Thoracic aorta (tissue), 2 donors: Measurements from ENCODE around the gene SRCAP. TPM values are rescaled to one million over a fixed set of nuclear protein-coding genes. Genes with fewer than 3 reads are reported as not detected.

Source experiments
- ATAC-seq: fragments of 150-250 bp; one replicate; pipeline ENCODE4 v1.8.0; 2017; ENCODE audit warnings: low read depth; ENCODE audit not compliant: insufficient number of reproducible peaks, low FRiP score
- DNase-seq: peaks from one replicate; pipeline ENCODE4 v3.0.0-alpha.2; 2020; ENCODE audit warnings: low spot score
- H3K27ac ChIP-seq, 2 donors: fragments of 200-600 bp; sonication (generic); 1 replicate in 1 of 2; 2 replicates in 1 of 2; pipeline ENCODE4 v1.5.1; 2016; ENCODE audit warnings: mild to moderate bottlenecking in 2 of 2, moderate library complexity in 2 of 2
- H3K27me3 ChIP-seq: fragments of 200-600 bp; sonication (generic); replicated peaks from 2 replicates; pipeline ENCODE4 v1.6.0; 2016; ENCODE audit warnings: mild to moderate bottlenecking; ENCODE audit not compliant: insufficient read depth
- H3K36me3 ChIP-seq: fragments of 200-600 bp; sonication (generic); one replicate; pipeline ENCODE4 v1.5.1; 2016
- H3K4me1 ChIP-seq, 2 donors: fragments of 200-600 bp; sonication (generic); 1 replicate in 1 of 2; 2 replicates in 1 of 2; pipeline versions ENCODE4 v1.5.1 to v1.6.0; 2016; ENCODE audit warnings: low read depth in 2 of 2, mild to moderate bottlenecking in 1 of 2; ENCODE audit not compliant: control insufficient read depth in 1 of 2
- H3K4me3 ChIP-seq: fragments of 200-600 bp; sonication (generic); 2 replicates; pipeline ENCODE4 v1.5.1; 2016; ENCODE audit warnings: mild to moderate bottlenecking
- H3K9me3 ChIP-seq: fragments of 200-600 bp; sonication (generic); 2 replicates; pipeline ENCODE4 v1.5.1; 2016
- total RNA-seq, 2 donors: library from RNA; depleted of rRNA; stranded (reverse); fragments of >200 nt; gene quantifications; one replicate each; pipeline versions ENCODE4 v1.1.0 to v1.2.3, GENCODE V29; 2016
- TF ChIP-seq, protein P1 (sequence below): fragments of 200-600 bp; sonication (generic); IDR thresholded peaks from one replicate; pipeline ENCODE4 v1.5.1; 2019; ENCODE audit warnings: antibody characterized with exemption

The SRCAP gene
- total RNA-seq, 2 donors from 2014 or later, result 39.9 to 86.1 TPM

DNA sequence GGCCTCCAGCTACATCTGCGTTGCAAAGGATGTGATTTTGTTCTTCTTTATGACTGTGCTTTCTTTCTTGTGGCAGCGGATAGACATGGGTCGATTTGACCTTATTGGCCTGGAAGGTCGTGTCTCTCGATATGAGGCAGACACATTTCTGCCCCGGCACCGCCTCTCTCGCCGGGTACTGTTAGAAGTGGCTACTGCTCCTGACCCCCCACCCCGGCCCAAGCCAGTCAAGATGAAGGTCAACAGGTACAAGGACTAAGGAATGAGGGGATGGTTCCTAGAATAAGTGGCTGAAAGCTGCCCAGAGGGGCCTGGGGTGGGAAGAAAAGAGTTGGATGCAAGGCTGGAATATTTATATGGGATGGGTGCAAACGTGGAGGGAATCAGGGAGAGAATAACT, 21.1 kb downstream of the SRCAP start:
- no peak overlapping the region for H3K4me3 ChIP-seq
- no peaks in the 10 kb centered on the region for H3K27me3 ChIP-seq
- DNase-seq (no peak), ATAC-seq (no peak)
- TF ChIP-seq, protein P1, sequence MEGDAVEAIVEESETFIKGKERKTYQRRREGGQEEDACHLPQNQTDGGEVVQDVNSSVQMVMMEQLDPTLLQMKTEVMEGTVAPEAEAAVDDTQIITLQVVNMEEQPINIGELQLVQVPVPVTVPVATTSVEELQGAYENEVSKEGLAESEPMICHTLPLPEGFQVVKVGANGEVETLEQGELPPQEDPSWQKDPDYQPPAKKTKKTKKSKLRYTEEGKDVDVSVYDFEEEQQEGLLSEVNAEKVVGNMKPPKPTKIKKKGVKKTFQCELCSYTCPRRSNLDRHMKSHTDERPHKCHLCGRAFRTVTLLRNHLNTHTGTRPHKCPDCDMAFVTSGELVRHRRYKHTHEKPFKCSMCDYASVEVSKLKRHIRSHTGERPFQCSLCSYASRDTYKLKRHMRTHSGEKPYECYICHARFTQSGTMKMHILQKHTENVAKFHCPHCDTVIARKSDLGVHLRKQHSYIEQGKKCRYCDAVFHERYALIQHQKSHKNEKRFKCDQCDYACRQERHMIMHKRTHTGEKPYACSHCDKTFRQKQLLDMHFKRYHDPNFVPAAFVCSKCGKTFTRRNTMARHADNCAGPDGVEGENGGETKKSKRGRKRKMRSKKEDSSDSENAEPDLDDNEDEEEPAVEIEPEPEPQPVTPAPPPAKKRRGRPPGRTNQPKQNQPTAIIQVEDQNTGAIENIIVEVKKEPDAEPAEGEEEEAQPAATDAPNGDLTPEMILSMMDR, result no peak
- peaks cover 82% of the 10 kb centered on the region for H3K36me3 ChIP-seq
- no peaks in the 10 kb centered on the region for H3K4me1 ChIP-seq
- no peaks in the 10 kb centered on the region for H3K9me3 ChIP-seq
- no peak overlapping the region for H3K27ac ChIP-seq

DNA sequence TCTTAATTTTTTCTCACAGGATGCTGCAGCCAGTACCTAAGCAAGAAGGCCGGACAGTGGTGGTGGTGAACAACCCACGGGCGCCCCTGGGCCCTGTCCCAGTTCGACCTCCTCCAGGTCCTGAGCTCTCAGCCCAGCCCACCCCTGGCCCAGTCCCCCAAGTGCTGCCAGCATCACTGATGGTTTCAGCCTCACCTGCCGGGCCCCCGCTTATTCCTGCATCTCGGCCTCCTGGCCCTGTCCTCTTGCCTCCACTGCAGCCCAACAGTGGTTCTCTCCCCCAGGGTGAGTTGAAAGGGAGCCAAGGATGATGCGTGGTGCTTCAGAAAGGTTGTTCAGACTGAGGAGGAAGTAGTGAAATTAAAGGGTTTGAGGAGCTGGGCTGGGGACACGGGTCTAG, 21.7 kb downstream of the SRCAP start:
- TF ChIP-seq, protein P1, result no peak

DNA sequence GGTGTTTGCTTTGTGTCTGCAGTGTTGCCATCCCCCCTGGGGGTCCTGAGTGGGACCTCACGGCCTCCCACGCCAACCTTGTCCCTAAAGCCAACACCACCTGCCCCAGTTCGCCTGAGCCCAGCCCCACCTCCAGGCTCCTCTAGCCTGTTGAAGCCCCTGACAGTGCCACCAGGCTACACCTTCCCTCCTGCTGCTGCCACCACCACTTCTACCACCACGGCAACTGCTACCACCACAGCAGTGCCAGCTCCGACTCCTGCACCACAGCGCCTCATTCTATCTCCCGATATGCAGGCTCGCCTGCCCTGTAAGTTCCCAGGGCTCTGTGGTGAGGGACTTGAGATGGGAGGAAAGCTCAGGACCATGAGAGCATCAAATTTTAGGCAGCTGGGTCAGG, 22.2 kb downstream of the SRCAP start:
- H3K27ac ChIP-seq, result no peak overlapping the region
- no peaks in the 10 kb centered on the region for H3K4me1 ChIP-seq
- H3K4me3 ChIP-seq, result no peak overlapping the region
- TF ChIP-seq, protein P1, result no peak
- ATAC-seq (no peak), DNase-seq (no peak)
- H3K27me3 ChIP-seq, result no peaks in the 10 kb centered on the region
- H3K36me3 ChIP-seq, result peaks cover 74% of the 10 kb centered on the region
- H3K9me3 ChIP-seq, result no peaks in the 10 kb centered on the region

More for the DNA sequence above, 21.7 kb downstream of the SRCAP start:
- H3K36me3 ChIP-seq, result peaks cover 79% of the 10 kb centered on the region
- H3K4me3 ChIP-seq, result no peak overlapping the region
- H3K27me3 ChIP-seq, result no peaks in the 10 kb centered on the region
- no peaks in the 10 kb centered on the region for H3K4me1 ChIP-seq
- no peak overlapping the region for H3K27ac ChIP-seq
- ATAC-seq (no peak), DNase-seq (no peak)
- H3K9me3 ChIP-seq, result no peaks in the 10 kb centered on the region

DNA sequence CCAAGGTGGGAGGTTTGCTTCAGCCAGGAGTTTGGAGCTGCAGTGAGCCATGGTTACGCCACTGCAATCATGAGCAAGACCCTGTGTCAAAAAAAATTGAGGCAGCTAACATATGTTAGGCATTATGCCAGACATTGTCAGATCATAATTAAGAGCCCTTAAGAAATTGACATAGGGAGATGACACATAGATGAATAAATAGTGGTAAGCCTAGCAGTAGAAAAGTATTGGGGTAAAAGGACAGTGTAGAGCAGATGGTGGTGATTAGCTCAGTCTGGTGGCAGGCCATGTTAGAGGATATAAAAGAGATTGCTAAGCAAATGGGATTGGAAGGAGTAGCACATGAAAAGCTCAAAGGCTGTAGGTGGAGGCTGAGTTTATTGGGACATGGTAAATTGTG, 22.6 kb downstream of the SRCAP start:
- ATAC-seq (no peak), DNase-seq (no peak)
- no peak overlapping the region for H3K4me3 ChIP-seq
- H3K27me3 ChIP-seq, result no peaks in the 10 kb centered on the region
- peaks cover 70% of the 10 kb centered on the region for H3K36me3 ChIP-seq
- no peaks in the 10 kb centered on the region for H3K4me1 ChIP-seq
- H3K27ac ChIP-seq, result no peak overlapping the region
- TF ChIP-seq, protein P1, result no peak
- no peaks in the 10 kb centered on the region for H3K9me3 ChIP-seq

DNA sequence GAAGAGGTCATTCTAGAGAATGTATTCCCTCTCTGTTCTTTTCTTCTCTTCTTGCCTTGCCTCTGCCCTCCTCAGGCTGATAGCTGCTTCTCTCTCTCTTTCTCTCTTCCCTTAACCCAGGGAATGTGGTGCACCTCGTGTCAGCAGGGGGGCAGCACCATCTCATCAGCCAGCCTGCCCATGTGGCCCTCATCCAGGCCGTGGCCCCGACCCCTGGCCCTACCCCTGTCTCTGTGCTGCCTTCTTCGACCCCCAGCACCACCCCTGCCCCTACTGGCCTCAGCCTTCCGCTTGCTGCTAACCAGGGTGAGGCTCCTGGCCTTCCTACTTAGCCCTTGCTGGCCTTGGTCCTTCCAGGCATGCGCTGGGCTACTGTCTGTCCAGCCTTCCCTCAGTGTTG, 23.5 kb downstream of the SRCAP start:
- H3K9me3 ChIP-seq, result no peaks in the 10 kb centered on the region
- DNase-seq (no peak), ATAC-seq (no peak)
- H3K4me1 ChIP-seq, result no peaks in the 10 kb centered on the region
- TF ChIP-seq, protein P1, result no peak
- H3K27ac ChIP-seq, result no peak overlapping the region
- peaks cover 64% of the 10 kb centered on the region for H3K36me3 ChIP-seq
- H3K27me3 ChIP-seq, result no peaks in the 10 kb centered on the region
- no peak overlapping the region for H3K4me3 ChIP-seq
